Activated CD4-positive, alpha-beta memory T cell treated with anti-CD3 and anti-CD28 coated beads for 36 hours (primary cell): ENCODE results near the gene TBC1D7. TPM values are rescaled to one million over a fixed set of nuclear protein-coding genes. Genes with fewer than 3 reads are reported as not detected.

ENCODE experiments used
- CTCF ChIA-PET: fragments of 350-600 bp; sonication (Branson Sonifier 250); formaldehyde crosslinking; loops from one replicate; lab custom pipeline; 2021; ENCODE audit warnings: antibody characterized with exemption, inconsistent platforms; lab: Charles Lee
- POLR2A ChIA-PET: fragments of 350-600 bp; sonication (Branson Sonifier 250); formaldehyde crosslinking; loops from one replicate; lab custom pipeline; 2021; ENCODE audit warnings: antibody characterized with exemption; lab: Charles Lee
- DNase-seq: peaks from one replicate; pipeline ENCODE4 v3.0.0-alpha.2; 2020
- H3K27ac Mint-ChIP-seq: one replicate; pipeline ENCODE4 v1.8.0; 2021; ENCODE audit warnings: mixed read lengths
- H3K27me3 Mint-ChIP-seq: one replicate; pipeline ENCODE4 v1.8.0; 2021; ENCODE audit warnings: mixed read lengths
- H3K36me3 Mint-ChIP-seq: one replicate; pipeline ENCODE4 v1.8.0; 2021; ENCODE audit warnings: mixed read lengths
- H3K4me1 Mint-ChIP-seq: one replicate; pipeline ENCODE4 v1.8.0; 2021; ENCODE audit warnings: low read depth, mixed read lengths
- H3K4me3 Mint-ChIP-seq: one replicate; pipeline ENCODE4 v1.8.0; 2021; ENCODE audit warnings: mild to moderate bottlenecking, mixed read lengths
- H3K9me3 Mint-ChIP-seq: one replicate; pipeline ENCODE4 v1.8.0; 2021; ENCODE audit warnings: mixed read lengths
- intact Hi-C: fragments of 100-400 bp; cut with micrococcal nuclease; formaldehyde crosslinking; loops from one replicate; pipeline ENCODE4 v1.15.1; 2023
- total RNA-seq, 2 experiments: library from RNA; stranded (reverse); gene quantifications; one replicate each; pipeline ENCODE4 v1.2.3, GENCODE V29; 2021

Gene TBC1D7
- total RNA-seq, 2 experiments from 2014 or later, result 20.6 to 21.7 TPM

DNA sequence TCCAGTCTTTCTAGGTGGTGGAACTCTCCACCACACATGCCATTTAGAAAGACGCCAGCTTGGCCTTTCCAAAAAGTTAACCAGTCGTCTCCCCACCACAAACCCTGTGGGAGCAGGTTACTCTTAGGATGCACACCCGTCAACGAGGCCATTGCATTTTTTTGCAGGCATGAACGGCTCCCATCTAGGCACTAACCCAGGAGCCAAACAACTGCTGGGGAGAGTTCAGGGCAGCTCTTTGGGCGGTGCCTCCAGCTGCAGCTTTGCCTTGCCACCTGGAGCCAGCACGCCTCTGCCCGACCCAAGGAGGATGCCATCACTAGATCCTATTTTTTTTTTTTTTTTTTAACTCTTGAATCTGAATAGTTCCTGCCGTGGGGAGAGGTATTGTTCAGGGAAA, 39.9 kb downstream of the TBC1D7 start:
- ChIA-PET CTCF (no interaction called here), POLR2A (no interaction called here)
- H3K27me3 Mint-ChIP-seq, result no peaks in the 10 kb centered on the region
- H3K9me3 Mint-ChIP-seq, result peaks cover 31% of the 10 kb centered on the region
- no peaks in the 10 kb centered on the region for H3K4me1 Mint-ChIP-seq
- H3K4me3 Mint-ChIP-seq, result no peak overlapping the region
- intact Hi-C loops, result no loop called here
- H3K27ac Mint-ChIP-seq, result no peak overlapping the region
- DNase-seq, result no peak
- peaks cover 47% of the 10 kb centered on the region for H3K36me3 Mint-ChIP-seq

GRCh38 chr6:13287104-13287503, 41.2 kb downstream of the TBC1D7 start:
- peaks cover 31% of the 10 kb centered on the region for H3K9me3 Mint-ChIP-seq
- H3K27me3 Mint-ChIP-seq, result no peaks in the 10 kb centered on the region
- CTCF ChIA-PET, result interaction anchor here (0.6 kb wide), 1 partner anchor 44 kb away, joined by 4 read pairs; no protein-coding TSS in a partner anchor
- H3K36me3 Mint-ChIP-seq, result peaks cover 35% of the 10 kb centered on the region
- H3K4me1 Mint-ChIP-seq, result no peaks in the 10 kb centered on the region
- DNase-seq, result no peak
- H3K4me3 Mint-ChIP-seq, result no peak overlapping the region
- H3K27ac Mint-ChIP-seq, result no peak overlapping the region
- intact Hi-C loops, result no loop called here
- POLR2A ChIA-PET, result no interaction called here

GRCh38 chr6:13286181-13286580, 42.2 kb downstream of the TBC1D7 start:
- no peaks in the 10 kb centered on the region for H3K4me1 Mint-ChIP-seq
- no peak for DNase-seq
- POLR2A ChIA-PET, result no interaction called here
- intact Hi-C loops, result no loop called here
- no peak overlapping the region for H3K27ac Mint-ChIP-seq
- peaks cover 31% of the 10 kb centered on the region for H3K9me3 Mint-ChIP-seq
- H3K4me3 Mint-ChIP-seq, result no peak overlapping the region
- CTCF ChIA-PET, result interaction anchor here (0.6 kb wide), 1 partner anchor 20 kb away, joined by 6 read pairs; no protein-coding TSS in a partner anchor
- H3K36me3 Mint-ChIP-seq, result peaks cover 30% of the 10 kb centered on the region
- no peaks in the 10 kb centered on the region for H3K27me3 Mint-ChIP-seq

GRCh38 chr6:13285705-13286104, 42.6 kb downstream of the TBC1D7 start:
- ChIA-PET CTCF (interaction anchor here (0.6 kb wide), 1 partner anchor 21 kb away, joined by 6 read pairs; no protein-coding TSS in a partner anchor), POLR2A (no interaction called here)
- Mint-ChIP-seq H3K27ac (no peak overlapping the region), H3K27me3 (no peaks in the 10 kb centered on the region), H3K9me3 (peaks cover 31% of the 10 kb centered on the region), H3K4me3 (no peak overlapping the region), H3K4me1 (no peaks in the 10 kb centered on the region), H3K36me3 (peaks cover 30% of the 10 kb centered on the region)
- intact Hi-C loops, result no loop called here
- no peak for DNase-seq

DNA sequence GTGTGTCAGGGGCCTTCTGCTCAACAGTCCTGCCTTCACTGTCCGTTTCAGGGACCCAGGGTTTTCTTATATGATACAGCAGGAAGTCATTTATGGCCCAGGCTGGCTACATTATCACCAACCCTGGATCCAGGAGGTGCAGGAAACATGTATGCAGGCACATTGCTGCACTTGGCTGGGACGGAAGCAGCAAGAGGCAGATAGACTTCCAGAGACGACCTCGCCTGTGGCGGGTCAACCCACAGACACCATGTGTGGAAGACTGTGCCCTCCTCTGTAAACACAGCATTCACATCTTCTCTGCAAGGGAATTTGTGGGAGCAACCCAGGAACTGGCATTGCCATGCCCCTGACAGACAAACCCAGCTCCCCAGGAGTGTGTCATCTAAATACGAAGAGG, 43.7 kb downstream of the TBC1D7 start:
- intact Hi-C loops, result no loop called here
- ChIA-PET CTCF (no interaction called here), POLR2A (no interaction called here)
- peaks cover 25% of the 10 kb centered on the region for H3K36me3 Mint-ChIP-seq
- no peaks in the 10 kb centered on the region for H3K4me1 Mint-ChIP-seq
- DNase-seq, result no peak
- peaks cover 29% of the 10 kb centered on the region for H3K9me3 Mint-ChIP-seq
- H3K4me3 Mint-ChIP-seq, result no peak overlapping the region
- no peak overlapping the region for H3K27ac Mint-ChIP-seq
- H3K27me3 Mint-ChIP-seq, result no peaks in the 10 kb centered on the region

DNA sequence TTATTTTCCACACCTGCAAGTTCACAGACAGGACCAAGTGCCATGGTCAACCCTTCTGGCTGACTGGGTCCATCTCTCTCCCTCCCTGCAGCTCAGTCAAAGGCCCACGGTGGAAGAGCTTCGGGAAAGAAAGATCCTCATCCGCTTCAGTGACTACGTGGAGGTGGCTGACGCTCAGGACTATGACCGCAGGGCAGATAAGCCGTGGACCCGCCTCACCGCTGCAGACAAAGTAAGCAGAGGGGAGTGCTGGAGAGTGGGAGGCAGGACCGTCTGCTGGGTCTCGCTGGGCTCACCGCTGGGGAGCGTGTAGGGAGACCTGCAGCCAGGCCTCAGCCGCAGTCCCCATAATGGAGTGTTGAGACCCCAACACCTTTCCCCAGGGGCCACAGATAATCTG, 45.0 kb downstream of the TBC1D7 start:
- no peak for DNase-seq
- Mint-ChIP-seq H3K4me1 (no peaks in the 10 kb centered on the region), H3K27ac (no peak overlapping the region), H3K4me3 (no peak overlapping the region), H3K36me3 (peaks cover 17% of the 10 kb centered on the region), H3K27me3 (no peaks in the 10 kb centered on the region), H3K9me3 (peaks cover 24% of the 10 kb centered on the region)
- CTCF ChIA-PET, result interaction anchor here (0.9 kb wide), 1 partner anchor 19 kb away, joined by 3 read pairs; no protein-coding TSS in a partner anchor
- POLR2A ChIA-PET, result interaction anchor here (0.6 to 1.3 kb wide), 2 partner anchors 9 to 284 kb away, joined by 3 to 4 read pairs; no protein-coding TSS in a partner anchor
- intact Hi-C loops, result no loop called here

- peak; percentile 37 for DNase-seq
- Mint-ChIP-seq H3K36me3 (peaks cover 13% of the 10 kb centered on the region), H3K4me1 (no peaks in the 10 kb centered on the region), H3K9me3 (peaks cover 17% of the 10 kb centered on the region), H3K27me3 (no peaks in the 10 kb centered on the region), H3K4me3 (no peak overlapping the region), H3K27ac (no peak overlapping the region)
- POLR2A ChIA-PET, result interaction anchor here (0.6 to 1.3 kb wide), 2 partner anchors 8 to 285 kb away, joined by 3 to 4 read pairs; no protein-coding TSS in a partner anchor
- intact Hi-C loops, result no loop called here
- CTCF ChIA-PET, result interaction anchor here (0.9 kb wide), 1 partner anchor 19 kb away, joined by 3 read pairs; no protein-coding TSS in a partner anchor
Observed at GRCh38 chr6:13282393-13283069, 45.8 kb downstream of the TBC1D7 start.

DNA sequence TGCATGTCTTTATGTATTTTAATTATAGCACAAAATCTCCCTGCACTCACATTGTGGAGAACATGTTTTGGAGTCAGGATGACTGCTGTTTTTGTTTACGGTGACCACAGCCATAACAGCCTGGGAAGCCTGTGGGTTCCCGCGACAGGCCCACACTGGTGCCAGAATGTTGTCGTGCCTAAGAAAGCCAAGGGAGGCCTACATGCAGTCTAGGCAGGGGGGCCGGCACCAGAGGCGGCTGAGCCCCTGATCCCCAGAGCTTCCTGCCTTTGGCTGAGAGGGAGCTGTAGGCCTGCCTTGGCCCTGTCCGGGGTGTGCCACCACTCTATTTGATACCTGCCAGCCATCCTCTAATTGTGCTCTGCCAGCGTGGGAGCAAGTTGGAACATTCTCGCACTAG, 46.7 kb downstream of the TBC1D7 start:
- no peak for DNase-seq
- intact Hi-C loops, result no loop called here
- POLR2A ChIA-PET, result no interaction called here
- Mint-ChIP-seq H3K36me3 (peaks cover 5% of the 10 kb centered on the region), H3K4me1 (no peaks in the 10 kb centered on the region), H3K27ac (no peak overlapping the region), H3K27me3 (no peaks in the 10 kb centered on the region), H3K9me3 (peaks cover 9% of the 10 kb centered on the region), H3K4me3 (no peak overlapping the region)
- CTCF ChIA-PET, result no interaction called here

- POLR2A ChIA-PET, result no interaction called here
- CTCF ChIA-PET, result no interaction called here
- no peaks in the 10 kb centered on the region for H3K4me1 Mint-ChIP-seq
- no peaks in the 10 kb centered on the region for H3K9me3 Mint-ChIP-seq
- no peak for DNase-seq
- no peaks in the 10 kb centered on the region for H3K36me3 Mint-ChIP-seq
- no peak overlapping the region for H3K27ac Mint-ChIP-seq
- H3K4me3 Mint-ChIP-seq, result no peak overlapping the region
- intact Hi-C loops, result no loop called here
- H3K27me3 Mint-ChIP-seq, result no peaks in the 10 kb centered on the region
Observed at GRCh38 chr6:13280254-13280653, 48.1 kb downstream of the TBC1D7 start.

- no peaks in the 10 kb centered on the region for H3K27me3 Mint-ChIP-seq
- H3K4me3 Mint-ChIP-seq, result no peak overlapping the region
- H3K4me1 Mint-ChIP-seq, result peaks cover 8% of the 10 kb centered on the region
- no peaks in the 10 kb centered on the region for H3K36me3 Mint-ChIP-seq
- POLR2A ChIA-PET, result no interaction called here
- CTCF ChIA-PET, result interaction anchor here (1.4 kb wide), 2 partner anchors 24 to 84 kb away, joined by 4 read pairs; no protein-coding TSS in a partner anchor
- no peak for DNase-seq
- intact Hi-C loops, result no loop called here
- H3K27ac Mint-ChIP-seq, result no peak overlapping the region
- no peaks in the 10 kb centered on the region for H3K9me3 Mint-ChIP-seq
Observed at GRCh38 chr6:13278991-13279390, 49.3 kb downstream of the TBC1D7 start.

DNA sequence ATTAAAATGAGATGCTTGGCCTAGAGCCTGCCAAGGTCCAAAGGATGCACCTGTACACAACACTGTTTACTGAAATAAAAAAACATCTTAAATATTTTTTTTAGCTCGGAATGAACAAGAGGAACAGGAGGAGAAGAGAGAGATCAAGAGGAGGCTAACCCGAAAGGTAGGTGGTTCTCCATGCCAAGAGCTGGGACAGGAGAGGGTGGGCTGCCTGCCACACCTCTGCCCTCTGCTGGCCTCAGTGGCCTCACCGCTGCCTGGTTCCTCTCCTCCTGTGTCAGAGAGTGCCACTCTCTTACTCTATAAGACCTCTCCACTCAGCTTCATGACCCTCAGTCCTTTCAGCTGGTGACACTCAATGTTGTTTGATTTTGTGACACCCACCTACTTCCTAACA, 50.2 kb downstream of the TBC1D7 start:
- H3K9me3 Mint-ChIP-seq, result no peaks in the 10 kb centered on the region
- intact Hi-C loops, result no loop called here
- ChIA-PET POLR2A (no interaction called here), CTCF (interaction anchor here (1.4 kb wide), 2 partner anchors 25 to 83 kb away, joined by 4 read pairs; no protein-coding TSS in a partner anchor)
- peaks cover 15% of the 10 kb centered on the region for H3K4me1 Mint-ChIP-seq
- H3K27ac Mint-ChIP-seq, result no peak overlapping the region
- H3K27me3 Mint-ChIP-seq, result no peaks in the 10 kb centered on the region
- no peak overlapping the region for H3K4me3 Mint-ChIP-seq
- no peaks in the 10 kb centered on the region for H3K36me3 Mint-ChIP-seq
- DNase-seq, result peak; percentile 27

GRCh38 chr6:13277231-13277630, 51.1 kb downstream of the TBC1D7 start:
- intact Hi-C loops, result no loop called here
- Mint-ChIP-seq H3K4me1 (peaks cover 16% of the 10 kb centered on the region), H3K9me3 (no peaks in the 10 kb centered on the region), H3K4me3 (no peak overlapping the region), H3K36me3 (no peaks in the 10 kb centered on the region), H3K27ac (no peak overlapping the region), H3K27me3 (no peaks in the 10 kb centered on the region)
- CTCF ChIA-PET, result no interaction called here
- no peak for DNase-seq
- POLR2A ChIA-PET, result no interaction called here
